ENCODE data around the gene RALA.

The RALA gene

GRCh38 chr7:39582536-39582935, 40.8 kb upstream of the RALA start:
- Histone ChIP-seq H3K27ac (no peak overlapping the region), H3K9ac (no peak overlapping the region), H3K36me3 (ENCODE audit: insufficient read depth) (no peaks in the 10 kb centered on the region), H3K27me3 (ENCODE audit: insufficient read depth, low read depth) (no peaks in the 10 kb centered on the region), H3K4me1 (ENCODE audit: low read depth, poor library complexity, severe bottlenecking) (peaks cover 23% of the 10 kb centered on the region), H4K20me1 (ENCODE audit: insufficient read depth) (no peaks in the 10 kb centered on the region), H3K4me2 (no peak overlapping the region), H2AFZ (ENCODE audit: low read depth) (no peak overlapping the region), H3K4me3 (IDR thresholded peaks at IDR 0.05; ENCODE audit: insufficient read depth, low read depth, low read length) (no peak overlapping the region), H3K79me2 (ENCODE audit: insufficient read depth, low read depth) (no peaks in the 10 kb centered on the region)
- no peak for TF ChIP-seq CTCF (conservative IDR thresholded peaks at IDR 0.05; ENCODE audit: low read depth, low read length)

- Histone ChIP-seq H3K4me1 (ENCODE audit: low read depth, poor library complexity, severe bottlenecking) (peaks cover 31% of the 10 kb centered on the region), H3K79me2 (ENCODE audit: insufficient read depth, low read depth) (no peaks in the 10 kb centered on the region), H2AFZ (ENCODE audit: low read depth) (no peak overlapping the region), H3K4me3 (IDR thresholded peaks at IDR 0.05; ENCODE audit: insufficient read depth, low read depth, low read length) (no peak overlapping the region), H3K36me3 (ENCODE audit: insufficient read depth) (no peaks in the 10 kb centered on the region), H3K4me2 (no peak overlapping the region), H3K9ac (no peak overlapping the region), H4K20me1 (ENCODE audit: insufficient read depth) (no peaks in the 10 kb centered on the region), H3K27me3 (ENCODE audit: insufficient read depth, low read depth) (no peaks in the 10 kb centered on the region), H3K27ac (no peak overlapping the region)
- no peak for TF ChIP-seq CTCF (conservative IDR thresholded peaks at IDR 0.05; ENCODE audit: low read depth, low read length)
Observed at GRCh38 chr7:39583539-39583938, 39.8 kb upstream of the RALA start.

- Histone ChIP-seq H3K4me3 (IDR thresholded peaks at IDR 0.05; ENCODE audit: insufficient read depth, low read depth, low read length) (no peak overlapping the region), H3K4me2 (no peak overlapping the region)
Observed at GRCh38 chr7:39587393-39587792, 36.0 kb upstream of the RALA start.

GRCh38 chr7:39588416-39588815, 35.0 kb upstream of the RALA start:
- TF ChIP-seq CTCF (conservative IDR thresholded peaks at IDR 0.05; ENCODE audit: low read depth, low read length) = no peak
- Histone ChIP-seq H3K36me3 (ENCODE audit: insufficient read depth) (no peaks in the 10 kb centered on the region), H3K4me1 (ENCODE audit: low read depth, poor library complexity, severe bottlenecking) (peaks cover 49% of the 10 kb centered on the region), H2AFZ (ENCODE audit: low read depth) (no peak overlapping the region), H3K27me3 (ENCODE audit: insufficient read depth, low read depth) (no peaks in the 10 kb centered on the region), H3K4me2 (peak overlapping the region; percentile 55; the same call in 1 of the 2 replicates), H3K9ac (no peak overlapping the region), H3K27ac (no peak overlapping the region), H3K79me2 (ENCODE audit: insufficient read depth, low read depth) (no peaks in the 10 kb centered on the region), H3K4me3 (IDR thresholded peaks at IDR 0.05; ENCODE audit: insufficient read depth, low read depth, low read length) (no peak overlapping the region), H4K20me1 (ENCODE audit: insufficient read depth) (no peaks in the 10 kb centered on the region)

More at GRCh38 chr7:39587393-39587792, 36.0 kb upstream of the RALA start:
- TF ChIP-seq CTCF (conservative IDR thresholded peaks at IDR 0.05; ENCODE audit: low read depth, low read length) = no peak
- Histone ChIP-seq H3K4me1 (ENCODE audit: low read depth, poor library complexity, severe bottlenecking) (peaks cover 44% of the 10 kb centered on the region), H3K27ac (no peak overlapping the region), H3K9ac (no peak overlapping the region), H3K36me3 (ENCODE audit: insufficient read depth) (no peaks in the 10 kb centered on the region), H3K27me3 (ENCODE audit: insufficient read depth, low read depth) (no peaks in the 10 kb centered on the region), H3K79me2 (ENCODE audit: insufficient read depth, low read depth) (no peaks in the 10 kb centered on the region), H4K20me1 (ENCODE audit: insufficient read depth) (no peaks in the 10 kb centered on the region), H2AFZ (ENCODE audit: low read depth) (no peak overlapping the region)

All from KMS-11 (cell line).